ENCODE measurements around the gene CCT8. TPM values are rescaled to one million over a fixed set of nuclear protein-coding genes. Genes with fewer than 3 reads are reported as not detected.

Gene CCT8
- total and polyA plus RNA-seq, 9 of the 15 experiments (the other 6 are each of a cell fraction or from before 2014, with no cell fraction given), result 451 to 1,153 (median 677) TPM

DNA sequence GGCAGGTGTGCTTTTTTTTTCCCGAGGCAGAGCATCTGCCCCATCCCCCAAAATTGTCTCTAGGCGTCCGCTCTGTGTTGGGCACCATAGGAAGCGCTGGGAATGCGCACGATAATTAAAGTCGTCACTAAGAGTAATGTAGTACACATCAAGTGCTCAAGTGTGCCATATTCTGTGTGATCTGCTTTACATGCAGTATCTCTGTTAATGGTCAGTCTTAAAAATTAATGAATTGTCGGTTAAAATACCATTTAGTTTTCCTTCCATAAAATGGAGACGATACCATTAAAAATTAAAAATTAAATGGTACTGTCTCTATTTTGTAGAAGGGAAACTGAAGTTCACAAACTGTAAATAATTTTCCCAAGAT, 544 bp upstream of the CCT8 start:
- in situ Hi-C loops (cut with MboI), result no loop called here
- Histone ChIP-seq H3K27me3 (ENCODE audit: control insufficient read depth in 2 of 2, insufficient read depth in 2 of 2, low read length in 2 of 2) (no peaks in the 10 kb centered on the region), H3K4me2 (ENCODE audit: insufficient read depth, low read length) (peak overlapping the region; percentile 88), H3K4me1 (replicated peaks in 1 of 2; ENCODE audit: control insufficient read depth in 2 of 2, insufficient read depth in 2 of 2, low read length in 2 of 2) (peaks cover 8 to 9% of the 10 kb centered on the region in 2 experiments), H3K9me3 (replicated peaks; ENCODE audit: control insufficient read depth, insufficient read depth, low read depth, low read length) (no peaks in the 10 kb centered on the region; the same call in 1 of the 2 replicates), H3K9ac (ENCODE audit: insufficient read depth in 1 of 2, low read depth in 2 of 2, low read length in 2 of 2) (peak overlapping the region; percentile 96 to 97), H3K36me3 (ENCODE audit: control insufficient read depth, insufficient read depth, low read length) (peaks cover 36% of the 10 kb centered on the region), H2AFZ (ENCODE audit: low read depth, low read length) (peak overlapping the region; percentile 95), H3K79me2 (ENCODE audit: control insufficient read depth, insufficient read depth, low read length) (peaks cover 50% of the 10 kb centered on the region), H3K4me3 (peak overlapping the region; percentile 83), H3K9me1 (ENCODE audit: control insufficient read depth, insufficient read depth, low read length) (no peaks in the 10 kb centered on the region), H4K20me1 (replicated peaks; ENCODE audit: control insufficient read depth, insufficient read depth, low read length) (peaks cover 19% of the 10 kb centered on the region), H3K27ac (ENCODE audit: extremely low read depth, low read depth, low read length) (peak overlapping the region; percentile 77)
- ChIA-PET CTCF (ENCODE audit: low intra/inter-chr PET ratio) (interaction anchor here (0.7 kb wide), 1 partner anchor 324 kb away, joined by 4 read pairs; no protein-coding TSS in a partner anchor), POLR2A (interaction anchor here (0.6 to 5.0 kb wide), 15 partner anchors 8 to 287 kb away, joined by 3 to 31 read pairs (median 3); partner anchors contain the start of gene USP16)
- intact Hi-C loops (cut with micrococcal nuclease), result loop anchor here (5.0 kb wide), 3 partner anchors 52 to 573 kb away; partner anchors contain the start of gene USP16
- BruUV-seq (replicated peaks), result TSS peak; percentile 92
- WGBS (ENCODE audit: insufficient coverage, low coverage, missing lambda C conversion rate), result 2% methylated on average over 9 of the region's 9 CpGs
- peak; percentile 47 for ATAC-seq
- no peak for DNase-seq (ENCODE audit: extremely low read depth in 1 of 4, low spot score in 3 of 4)
- FAIRE-seq, result no peak
- TF ChIP-seq NFIX (CRISPR knock-in tag; IDR thresholded peaks at IDR 0.05; ENCODE audit: low read depth) (no peak), ZNF311 (CRISPR knock-in tag; IDR thresholded peaks at IDR 0.05) (peak; percentile 31; the same call in 1 of the 2 replicates), HDGF (IDR thresholded peaks at IDR 0.05) (no peak), GATA2 (CRISPR knock-in tag; IDR thresholded peaks at IDR 0.05) (no peak), RBM15 (IDR thresholded peaks at IDR 0.05; ENCODE audit: insufficient read depth, low read length) (no peak), PYGO2 (tag; IDR thresholded peaks at IDR 0.05) (no peak), LEF1 (IDR thresholded peaks at IDR 0.05) (no peak), NUFIP1 (IDR thresholded peaks at IDR 0.05; ENCODE audit: partially characterized antibody) (no peak), SREBF1 (IDR thresholded peaks at IDR 0.05; ENCODE audit: borderline replicate concordance, low read depth, low read length) (no peak), HEY1 (CRISPR knock-in tag; IDR thresholded peaks at IDR 0.05; ENCODE audit: borderline replicate concordance) (no peak), BRD9 (IDR thresholded peaks at IDR 0.05; ENCODE audit: low read depth, partially characterized antibody) (peak; percentile 43), CTBP1 (IDR thresholded peaks at IDR 0.05; ENCODE audit: borderline replicate concordance) (no peak), ZNF253 (CRISPR knock-in tag; conservative IDR thresholded peaks at IDR 0.05) (no peak), FOSL1 (tag; conservative IDR thresholded peaks at IDR 0.05) (peak; percentile 19; the same call in 1 of the 2 replicates), ZNF699 (CRISPR knock-in tag; IDR thresholded peaks at IDR 0.05; ENCODE audit: insufficient replicate concordance) (no peak), CCNT2 (IDR thresholded peaks at IDR 0.05; ENCODE audit: borderline replicate concordance, extremely low read depth, insufficient read length, low read depth, low read length) (no peak), KAT7 (CRISPR knock-in tag; IDR thresholded peaks at IDR 0.05; ENCODE audit: borderline replicate concordance) (no peak), COPS2 (conservative IDR thresholded peaks at IDR 0.05) (no peak), MCM3 (IDR thresholded peaks at IDR 0.05) (no peak), SMAD2 (IDR thresholded peaks at IDR 0.05; ENCODE audit: low read depth, low read length) (no peak), ZNF121 (CRISPR knock-in tag; conservative IDR thresholded peaks at IDR 0.05) (no peak), SMARCE1 (IDR thresholded peaks at IDR 0.05) (no peak; the same call in 1 of the 2 replicates), U2AF2 (optimal IDR thresholded peaks at IDR 0.05; ENCODE audit: low read depth, low read length) (no peak), ELF4 (CRISPR knock-in tag; IDR thresholded peaks at IDR 0.05) (peak; percentile 64; the same call in 1 of the 2 replicates), NCOR1 (IDR thresholded peaks at IDR 0.05) (0 out of 2 replicates have a peak, but pooled peaks have one; percentile 26), FOXM1 (IDR thresholded peaks at IDR 0.05; ENCODE audit: low read depth) (no peak), FOXM1 (CRISPR knock-in tag; IDR thresholded peaks at IDR 0.05; ENCODE audit: low read depth) (no peak), HNRNPL (IDR thresholded peaks at IDR 0.05; ENCODE audit: low read depth, low read length) (no peak), PTTG1 (tag; IDR thresholded peaks at IDR 0.05; ENCODE audit: low read depth) (no peak)

All from K562 (cell line).